ENCODE measurements around the gene NEDD8.

DNA sequence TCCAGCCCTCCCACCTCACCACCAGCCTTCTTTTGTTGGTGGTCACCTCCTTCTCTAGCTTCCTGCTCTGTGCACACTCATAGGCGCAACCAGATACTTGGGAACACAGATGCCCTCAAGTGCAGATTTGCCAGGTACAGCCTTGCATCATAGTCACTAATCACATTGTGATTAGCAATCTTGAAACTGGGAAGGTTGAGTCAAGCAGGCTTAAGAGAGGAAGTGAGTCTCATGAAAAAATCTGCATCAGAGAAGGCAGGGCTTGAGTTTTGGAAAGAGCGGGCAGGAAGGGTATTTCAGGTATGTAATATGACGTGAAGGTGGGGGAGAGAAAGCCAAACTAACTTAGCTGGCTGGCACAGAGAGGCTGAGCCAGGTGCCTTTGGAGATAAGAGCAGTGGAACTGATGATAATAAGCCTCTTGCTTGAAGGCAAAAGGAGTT is 42.0 kb upstream of the NEDD8 start:
- TF ChIP-seq, protein P1, sequence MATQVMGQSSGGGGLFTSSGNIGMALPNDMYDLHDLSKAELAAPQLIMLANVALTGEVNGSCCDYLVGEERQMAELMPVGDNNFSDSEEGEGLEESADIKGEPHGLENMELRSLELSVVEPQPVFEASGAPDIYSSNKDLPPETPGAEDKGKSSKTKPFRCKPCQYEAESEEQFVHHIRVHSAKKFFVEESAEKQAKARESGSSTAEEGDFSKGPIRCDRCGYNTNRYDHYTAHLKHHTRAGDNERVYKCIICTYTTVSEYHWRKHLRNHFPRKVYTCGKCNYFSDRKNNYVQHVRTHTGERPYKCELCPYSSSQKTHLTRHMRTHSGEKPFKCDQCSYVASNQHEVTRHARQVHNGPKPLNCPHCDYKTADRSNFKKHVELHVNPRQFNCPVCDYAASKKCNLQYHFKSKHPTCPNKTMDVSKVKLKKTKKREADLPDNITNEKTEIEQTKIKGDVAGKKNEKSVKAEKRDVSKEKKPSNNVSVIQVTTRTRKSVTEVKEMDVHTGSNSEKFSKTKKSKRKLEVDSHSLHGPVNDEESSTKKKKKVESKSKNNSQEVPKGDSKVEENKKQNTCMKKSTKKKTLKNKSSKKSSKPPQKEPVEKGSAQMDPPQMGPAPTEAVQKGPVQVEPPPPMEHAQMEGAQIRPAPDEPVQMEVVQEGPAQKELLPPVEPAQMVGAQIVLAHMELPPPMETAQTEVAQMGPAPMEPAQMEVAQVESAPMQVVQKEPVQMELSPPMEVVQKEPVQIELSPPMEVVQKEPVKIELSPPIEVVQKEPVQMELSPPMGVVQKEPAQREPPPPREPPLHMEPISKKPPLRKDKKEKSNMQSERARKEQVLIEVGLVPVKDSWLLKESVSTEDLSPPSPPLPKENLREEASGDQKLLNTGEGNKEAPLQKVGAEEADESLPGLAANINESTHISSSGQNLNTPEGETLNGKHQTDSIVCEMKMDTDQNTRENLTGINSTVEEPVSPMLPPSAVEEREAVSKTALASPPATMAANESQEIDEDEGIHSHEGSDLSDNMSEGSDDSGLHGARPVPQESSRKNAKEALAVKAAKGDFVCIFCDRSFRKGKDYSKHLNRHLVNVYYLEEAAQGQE (IDR thresholded peaks at IDR 0.05; ENCODE audit: insufficient read depth in 1 of 2, low read depth in 2 of 2, low read length in 2 of 2): no peak
- TF ChIP-seq SIN3A (IDR thresholded peaks at IDR 0.05; ENCODE audit: borderline replicate concordance, insufficient read depth, low read length): no peak
- TF ChIP-seq POLR2AphosphoS5 (IDR thresholded peaks at IDR 0.05; ENCODE audit: low read depth, low read length): no peak

All from PFSK-1 (cell line).